Stimulated activated CD8-positive, alpha-beta memory T cell treated with anti-CD3 and anti-CD28 coated beads, Interleukin-12 subunit alpha, Interleukin-12 subunit beta, amount 100 ng/mL, for 4 hours (primary cell): ENCODE measurements around the gene SYS1.
"Not testable (repeated sequence)": the region's sequence is repeated elsewhere in the genome, so short reads cannot be mapped to it uniquely, and the experiment has no call there.

Experiments used
- DNase-seq: peaks from one replicate; pipeline ENCODE4 v3.0.0-alpha.2; 2020; ENCODE audit warnings: low read depth

SYS1 gene

GRCh38 chr20:45340236-45340847 is 22.6 kb upstream of the SYS1 start:
- no peak for DNase-seq

GRCh38 chr20:45340951-45341350 is 22.0 kb upstream of the SYS1 start:
- DNase-seq: no peak

- DNase-seq: no peak
These were observed 21.4 kb upstream of the SYS1 start for GRCh38 chr20:45341579-45341938.

GRCh38 chr20:45341939-45342854 is 20.8 kb upstream of the SYS1 start:
- DNase-seq: no peak

GRCh38 chr20:45342855-45343531 is 20.0 kb upstream of the SYS1 start:
- DNase-seq: no peak

GRCh38 chr20:45343532-45344167 is 19.3 kb upstream of the SYS1 start:
- DNase-seq: no peak

GRCh38 chr20:45344168-45344860 is 18.6 kb upstream of the SYS1 start:
- no peak for DNase-seq

- DNase-seq: no peak
These were observed 17.6 kb upstream of the SYS1 start for GRCh38 chr20:45345104-45345936.

- no peak for DNase-seq
These were observed 16.7 kb upstream of the SYS1 start for GRCh38 chr20:45346291-45346718.

- no peak for DNase-seq
These were observed 16.1 kb upstream of the SYS1 start for GRCh38 chr20:45346851-45347250.

GRCh38 chr20:45347297-45347935 is 15.5 kb upstream of the SYS1 start:
- DNase-seq: no peak

GRCh38 chr20:45347936-45348778 is 14.8 kb upstream of the SYS1 start, which contains the start of gene SDC4:
Gene SDC4, minus strand, starts transcription at chr20:45348424. Its CDS starts 40 bp downstream, at chr20:45348384.
- DNase-seq: peak; percentile 59

GRCh38 chr20:45350217-45350616 is 12.7 kb upstream of the SYS1 start:
- no peak for DNase-seq

GRCh38 chr20:45350795-45351194 is 12.2 kb upstream of the SYS1 start:
- DNase-seq: not testable (repeated sequence)

GRCh38 chr20:45352729-45353128 is 10.2 kb upstream of the SYS1 start:
- no peak for DNase-seq

GRCh38 chr20:45353746-45354145 is 9.2 kb upstream of the SYS1 start:
- DNase-seq: no peak

GRCh38 chr20:45354423-45355208 is 8.3 kb upstream of the SYS1 start:
- no peak for DNase-seq
